GM12878 (cell line): ENCODE data around the gene PPP1R1C.

Source experiments
- CHD4 ChIP-seq: fragments of 200-600 bp; sonication (generic); IDR thresholded peaks from 2 replicates; pipeline ENCODE4 v1.6.1; 2016; ENCODE audit warnings: mild to moderate bottlenecking
- EP300 ChIP-seq, 2 experiments: fragments of 150-350 bp in 1 of 2; IDR thresholded peaks; 2 replicates each; pipeline ENCODE4 v1.6.1; 2011 to 2012; ENCODE audit warnings: low read depth in 2 of 2, low read length in 2 of 2, borderline replicate concordance in 1 of 2, improper control_type of control experiment in 1 of 2, inconsistent platforms in 1 of 2; ENCODE audit not compliant: control insufficient read depth in 1 of 2
- ESRRA ChIP-seq: IDR thresholded peaks from 2 replicates; pipeline ENCODE4 v1.6.1; 2012; ENCODE audit warnings: mild to moderate bottlenecking, low read length, improper control_type of control experiment
- MAX ChIP-seq: IDR thresholded peaks from 2 replicates; pipeline ENCODE4 v1.6.1; 2012; ENCODE audit warnings: low read depth, low read length, improper control_type of control experiment
- MXI1 ChIP-seq: fragments of 150-350 bp; IDR thresholded peaks from 2 replicates; pipeline ENCODE4 v1.6.1; 2011; ENCODE audit warnings: low read depth, mild to moderate bottlenecking, inconsistent platforms, low read length, improper control_type of control experiment
- PAX8 ChIP-seq: fragments of 450-650 bp; IDR thresholded peaks from 2 replicates; pipeline ENCODE4 v1.6.1; 2017; ENCODE audit warnings: mild to moderate bottlenecking, moderate library complexity
- TF ChIP-seq, protein P1 (sequence below), 3 experiments: IDR thresholded peaks in 2 of 3; conservative IDR thresholded peaks in 1 of 3; 2 replicates each; pipeline ENCODE4 v1.5.1; 2011; ENCODE audit warnings: low read depth in 3 of 3, low read length in 3 of 3, mild to moderate bottlenecking in 3 of 3, control low read depth in 2 of 3, moderate library complexity in 2 of 3, inconsistent platforms in 1 of 3, mixed read lengths in 1 of 3; ENCODE audit not compliant: control insufficient read depth in 2 of 3, insufficient read depth in 1 of 3; ENCODE audit errors: extremely low read depth in 1 of 3
- TF ChIP-seq, protein P2 (sequence below): fragments of 450-650 bp; IDR thresholded peaks from 2 replicates; pipeline ENCODE4 v1.6.1; 2018; ENCODE audit warnings: mild to moderate bottlenecking, low read depth, moderate library complexity; ENCODE audit not compliant: partially characterized antibody

GRCh38 chr2:181953881-181954537, 31.6 kb upstream of the PPP1R1C start:
- TF ChIP-seq EP300 (IDR thresholded peaks at IDR 0.05; ENCODE audit: borderline replicate concordance in 1 of 2, control insufficient read depth in 1 of 2, low read depth in 2 of 2, low read length in 2 of 2), result no peak
- no peak for TF ChIP-seq CHD4
- TF ChIP-seq, protein P1, sequence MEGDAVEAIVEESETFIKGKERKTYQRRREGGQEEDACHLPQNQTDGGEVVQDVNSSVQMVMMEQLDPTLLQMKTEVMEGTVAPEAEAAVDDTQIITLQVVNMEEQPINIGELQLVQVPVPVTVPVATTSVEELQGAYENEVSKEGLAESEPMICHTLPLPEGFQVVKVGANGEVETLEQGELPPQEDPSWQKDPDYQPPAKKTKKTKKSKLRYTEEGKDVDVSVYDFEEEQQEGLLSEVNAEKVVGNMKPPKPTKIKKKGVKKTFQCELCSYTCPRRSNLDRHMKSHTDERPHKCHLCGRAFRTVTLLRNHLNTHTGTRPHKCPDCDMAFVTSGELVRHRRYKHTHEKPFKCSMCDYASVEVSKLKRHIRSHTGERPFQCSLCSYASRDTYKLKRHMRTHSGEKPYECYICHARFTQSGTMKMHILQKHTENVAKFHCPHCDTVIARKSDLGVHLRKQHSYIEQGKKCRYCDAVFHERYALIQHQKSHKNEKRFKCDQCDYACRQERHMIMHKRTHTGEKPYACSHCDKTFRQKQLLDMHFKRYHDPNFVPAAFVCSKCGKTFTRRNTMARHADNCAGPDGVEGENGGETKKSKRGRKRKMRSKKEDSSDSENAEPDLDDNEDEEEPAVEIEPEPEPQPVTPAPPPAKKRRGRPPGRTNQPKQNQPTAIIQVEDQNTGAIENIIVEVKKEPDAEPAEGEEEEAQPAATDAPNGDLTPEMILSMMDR (IDR thresholded peaks at IDR 0.05 in 2 of 3, conservative IDR thresholded peaks at IDR 0.05 in 1 of 3; ENCODE audit: control insufficient read depth in 2 of 3, extremely low read depth in 1 of 3, insufficient read depth in 1 of 3, low read depth in 3 of 3, low read length in 3 of 3), result peak; percentile 63 to 69 (median 66)
- TF ChIP-seq ESRRA, result no peak
- TF ChIP-seq, protein P2, sequence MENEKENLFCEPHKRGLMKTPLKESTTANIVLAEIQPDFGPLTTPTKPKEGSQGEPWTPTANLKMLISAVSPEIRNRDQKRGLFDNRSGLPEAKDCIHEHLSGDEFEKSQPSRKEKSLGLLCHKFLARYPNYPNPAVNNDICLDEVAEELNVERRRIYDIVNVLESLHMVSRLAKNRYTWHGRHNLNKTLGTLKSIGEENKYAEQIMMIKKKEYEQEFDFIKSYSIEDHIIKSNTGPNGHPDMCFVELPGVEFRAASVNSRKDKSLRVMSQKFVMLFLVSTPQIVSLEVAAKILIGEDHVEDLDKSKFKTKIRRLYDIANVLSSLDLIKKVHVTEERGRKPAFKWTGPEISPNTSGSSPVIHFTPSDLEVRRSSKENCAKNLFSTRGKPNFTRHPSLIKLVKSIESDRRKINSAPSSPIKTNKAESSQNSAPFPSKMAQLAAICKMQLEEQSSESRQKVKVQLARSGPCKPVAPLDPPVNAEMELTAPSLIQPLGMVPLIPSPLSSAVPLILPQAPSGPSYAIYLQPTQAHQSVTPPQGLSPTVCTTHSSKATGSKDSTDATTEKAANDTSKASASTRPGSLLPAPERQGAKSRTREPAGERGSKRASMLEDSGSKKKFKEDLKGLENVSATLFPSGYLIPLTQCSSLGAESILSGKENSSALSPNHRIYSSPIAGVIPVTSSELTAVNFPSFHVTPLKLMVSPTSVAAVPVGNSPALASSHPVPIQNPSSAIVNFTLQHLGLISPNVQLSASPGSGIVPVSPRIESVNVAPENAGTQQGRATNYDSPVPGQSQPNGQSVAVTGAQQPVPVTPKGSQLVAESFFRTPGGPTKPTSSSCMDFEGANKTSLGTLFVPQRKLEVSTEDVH, result no peak
- TF ChIP-seq MXI1, result no peak
- no peak for TF ChIP-seq PAX8
- no peak for TF ChIP-seq MAX
